Trophoblast cell (in vitro differentiated cells and primary cell): ENCODE measurements around the gene TBCCD1.
"Not testable (repeated sequence)": the region's sequence is repeated elsewhere in the genome, so short reads cannot be mapped to it uniquely, and the experiment has no call there.

Experiments used
- DNase-seq, 2 donors: peaks; one replicate each; pipeline ENCODE4 v3.0.0-alpha.2; 2016
- H2AFZ ChIP-seq: 2 replicates; pipeline ENCODE4 v1.6.1; 2013; ENCODE audit warnings: low read length, moderate library complexity, mild to moderate bottlenecking; ENCODE audit not compliant: insufficient read depth, poor library complexity
- H2AK5ac ChIP-seq: 2 replicates; pipeline ENCODE4 v1.6.1; 2013; ENCODE audit warnings: mild to moderate bottlenecking, low read length
- H2BK120ac ChIP-seq: 2 replicates; pipeline ENCODE4 v1.6.1; 2013; ENCODE audit warnings: low read length, mild to moderate bottlenecking, moderate library complexity; ENCODE audit not compliant: insufficient read depth, poor library complexity
- H2BK12ac ChIP-seq: 2 replicates; pipeline ENCODE4 v1.6.1; 2013; ENCODE audit warnings: mild to moderate bottlenecking, low read length, moderate library complexity
- H2BK5ac ChIP-seq: 2 replicates; pipeline ENCODE4 v1.6.1; 2013; ENCODE audit warnings: low read length, low read depth, moderate library complexity, mild to moderate bottlenecking; ENCODE audit not compliant: poor library complexity
- H3K14ac ChIP-seq: 2 replicates; pipeline ENCODE4 v1.6.1; 2013; ENCODE audit warnings: mild to moderate bottlenecking, low read length
- H3K18ac ChIP-seq: 2 replicates; pipeline ENCODE4 v1.6.1; 2013; ENCODE audit warnings: mild to moderate bottlenecking, low read length
- H3K23ac ChIP-seq: 2 replicates; pipeline ENCODE4 v1.6.1; 2013; ENCODE audit warnings: low read length
- H3K27ac ChIP-seq: 2 replicates; pipeline ENCODE4 v1.5.1; 2013; ENCODE audit warnings: low read depth, mild to moderate bottlenecking, inconsistent platforms, low read length, moderate library complexity
- H3K27me3 ChIP-seq: 2 replicates; pipeline ENCODE4 v1.6.1; 2013; ENCODE audit warnings: inconsistent platforms, mild to moderate bottlenecking, low read length, moderate library complexity; ENCODE audit not compliant: insufficient read depth
- H3K36me3 ChIP-seq, 2 experiments: 1 replicate in 1 of 2; 2 replicates in 1 of 2; pipeline ENCODE4 v1.6.1; 2013; ENCODE audit warnings: low read length in 2 of 2, mild to moderate bottlenecking in 2 of 2, moderate library complexity in 1 of 2; ENCODE audit not compliant: insufficient read depth in 2 of 2, control insufficient read depth in 1 of 2
- H3K4ac ChIP-seq: 2 replicates; pipeline ENCODE4 v1.6.1; 2013; ENCODE audit warnings: low read depth, mild to moderate bottlenecking, low read length, moderate library complexity
- H3K4me1 ChIP-seq, 2 experiments: 1 replicate in 1 of 2; 2 replicates in 1 of 2; pipeline ENCODE4 v1.6.1; 2013; ENCODE audit warnings: low read length in 2 of 2, mild to moderate bottlenecking in 2 of 2, moderate library complexity in 1 of 2; ENCODE audit not compliant: insufficient read depth in 2 of 2, control insufficient read depth in 1 of 2
- H3K4me2 ChIP-seq: 2 replicates; pipeline ENCODE4 v1.6.1; 2013; ENCODE audit warnings: inconsistent platforms, mild to moderate bottlenecking, low read length, moderate library complexity
- H3K4me3 ChIP-seq: 2 replicates; pipeline ENCODE4 v1.5.1; 2013; ENCODE audit warnings: mild to moderate bottlenecking, low read depth, low read length, inconsistent platforms
- H3K79me1 ChIP-seq: one replicate; pipeline ENCODE4 v1.6.1; 2013; ENCODE audit warnings: low read length
- H3K79me2 ChIP-seq: 2 replicates; pipeline ENCODE4 v1.6.1; 2013; ENCODE audit warnings: low read length, mild to moderate bottlenecking; ENCODE audit not compliant: control insufficient read depth, insufficient read depth, poor library complexity
- H3K9ac ChIP-seq: 2 replicates; pipeline ENCODE4 v1.6.1; 2013; ENCODE audit warnings: mild to moderate bottlenecking, low read length
- H3K9me3 ChIP-seq: 2 replicates; pipeline ENCODE4 v1.6.1; 2013; ENCODE audit warnings: low read depth, mild to moderate bottlenecking, control low read depth, inconsistent platforms, low read length; ENCODE audit not compliant: insufficient read depth
- H4K12ac ChIP-seq: 2 replicates; pipeline ENCODE4 v1.6.1; 2013; ENCODE audit warnings: low read depth, mild to moderate bottlenecking, low read length, moderate library complexity
- H4K8ac ChIP-seq: 2 replicates; pipeline ENCODE4 v1.6.1; 2013; ENCODE audit warnings: low read depth, mild to moderate bottlenecking, low read length, moderate library complexity
- H4K91ac ChIP-seq: one replicate; pipeline ENCODE4 v1.6.1; 2013; ENCODE audit warnings: low read depth, mild to moderate bottlenecking, low read length, moderate library complexity
- WGBS: extraction: QIAGEN DNeasy Blood & Tissue Kit; methylation state at CpG from one replicate; pipeline ENCODE4 v1.1.7; 2013; ENCODE audit warnings: missing lambda C conversion rate; ENCODE audit not compliant: insufficient read length, insufficient coverage; ENCODE audit errors: extremely low coverage; 5-methylcytosine and 5-hydroxymethylcytosine counted together

TBCCD1 gene

GRCh38 chr3:186502138-186502948 lies 64.8 kb downstream of the TBCCD1 start:
- no peak overlapping the region for H2AK5ac ChIP-seq
- no peak overlapping the region for H3K4me3 ChIP-seq
- no peaks in the 10 kb centered on the region for H3K79me1 ChIP-seq
- H3K9ac ChIP-seq = no peak overlapping the region
- H4K12ac ChIP-seq = no peak overlapping the region
- no peak overlapping the region for H2BK5ac ChIP-seq
- H3K4me2 ChIP-seq = no peak overlapping the region
- no peaks in the 10 kb centered on the region for H3K4me1 ChIP-seq
- H3K27me3 ChIP-seq = no peaks in the 10 kb centered on the region
- H3K9me3 ChIP-seq = no peaks in the 10 kb centered on the region
- no peaks in the 10 kb centered on the region for H3K36me3 ChIP-seq
- H3K27ac ChIP-seq = no peak overlapping the region
- no peaks in the 10 kb centered on the region for H3K79me2 ChIP-seq
- H3K14ac ChIP-seq = no peak overlapping the region
- no peak overlapping the region for H3K23ac ChIP-seq
- no peak overlapping the region for H2BK12ac ChIP-seq
- no peak overlapping the region for H3K4ac ChIP-seq
- DNase-seq = no peak
- no peak overlapping the region for H4K91ac ChIP-seq
- H2AFZ ChIP-seq = no peak overlapping the region
- H2BK120ac ChIP-seq = no peak overlapping the region
- H4K8ac ChIP-seq = no peak overlapping the region
- no CpG with 5 or more reads among the region's 5 CpGs for WGBS
- no peak overlapping the region for H3K18ac ChIP-seq

GRCh38 chr3:186499949-186500348 lies 67.2 kb downstream of the TBCCD1 start:
- H2BK120ac ChIP-seq, H3K9ac ChIP-seq, H3K9me3 ChIP-seq, H2BK12ac ChIP-seq, H4K91ac ChIP-seq, H3K27me3 ChIP-seq, H3K4me3 ChIP-seq, H3K79me2 ChIP-seq, H3K79me1 ChIP-seq, H4K8ac ChIP-seq, H3K18ac ChIP-seq, H2AK5ac ChIP-seq, H3K27ac ChIP-seq, DNase-seq, H3K36me3 ChIP-seq, H3K23ac ChIP-seq, H2BK5ac ChIP-seq, H3K4me2 ChIP-seq, H3K4me1 ChIP-seq, H3K14ac ChIP-seq, H3K4ac ChIP-seq, H2AFZ ChIP-seq, H4K12ac ChIP-seq: not testable (repeated sequence)
- WGBS = no CpG with 5 or more reads among the region's 3 CpGs

GRCh38 chr3:186498022-186498421 lies 69.1 kb downstream of the TBCCD1 start:
- no CpG with 5 or more reads among the region's 2 CpGs for WGBS
- H3K4me2 ChIP-seq = not testable (repeated sequence)

DNA sequence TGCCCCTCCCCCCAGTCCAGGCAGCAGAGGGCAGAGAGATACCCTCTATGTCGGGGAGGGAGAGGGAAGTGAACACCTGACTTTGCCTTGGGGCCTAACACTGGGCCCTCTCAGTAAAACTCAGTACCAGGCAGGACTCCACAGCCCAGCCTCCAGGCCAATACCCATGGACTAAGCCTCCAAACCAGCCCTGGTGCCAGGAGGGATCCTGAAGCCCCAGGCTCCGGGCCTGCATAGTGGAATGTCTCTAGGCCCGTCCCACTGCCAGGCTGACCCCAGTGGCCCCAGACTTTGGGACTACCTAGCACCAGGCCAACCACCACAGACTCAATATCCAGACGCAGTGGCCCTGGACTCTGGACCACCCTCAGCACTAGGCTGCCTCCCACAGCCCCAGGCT lies 69.5 kb downstream of the TBCCD1 start:
- WGBS = no CpG with 5 or more reads among the region's 4 CpGs
- no peak overlapping the region for H3K14ac ChIP-seq
- no peak overlapping the region for H3K9ac ChIP-seq
- no peaks in the 10 kb centered on the region for H3K27me3 ChIP-seq
- no peak overlapping the region for H4K12ac ChIP-seq
- no peak overlapping the region for H4K8ac ChIP-seq
- no peak overlapping the region for H2BK120ac ChIP-seq
- no peaks in the 10 kb centered on the region for H3K36me3 ChIP-seq
- no peak overlapping the region for H2BK5ac ChIP-seq
- H4K91ac ChIP-seq = no peak overlapping the region
- no peak for DNase-seq
- H3K9me3 ChIP-seq = peaks cover 2% of the 10 kb centered on the region
- no peak overlapping the region for H3K4me3 ChIP-seq
- no peak overlapping the region for H3K27ac ChIP-seq
- no peak overlapping the region for H2AK5ac ChIP-seq
- no peak overlapping the region for H3K18ac ChIP-seq
- H3K79me2 ChIP-seq = no peaks in the 10 kb centered on the region
- no peak overlapping the region for H3K4me2 ChIP-seq
- no peaks in the 10 kb centered on the region for H3K4me1 ChIP-seq
- H2AFZ ChIP-seq = no peak overlapping the region
- no peaks in the 10 kb centered on the region for H3K79me1 ChIP-seq
- no peak overlapping the region for H3K23ac ChIP-seq
- H2BK12ac ChIP-seq = no peak overlapping the region
- H3K4ac ChIP-seq = no peak overlapping the region

More at GRCh38 chr3:186498022-186498421, 69.1 kb downstream of the TBCCD1 start:
- H3K27me3 ChIP-seq, H3K36me3 ChIP-seq, H2BK5ac ChIP-seq, H3K79me2 ChIP-seq, H2AK5ac ChIP-seq, H3K9ac ChIP-seq, H4K12ac ChIP-seq, H3K27ac ChIP-seq, H3K14ac ChIP-seq, H3K23ac ChIP-seq, H4K91ac ChIP-seq, H3K9me3 ChIP-seq, H2BK12ac ChIP-seq, H3K79me1 ChIP-seq, DNase-seq, H2AFZ ChIP-seq, H3K4ac ChIP-seq, H3K4me1 ChIP-seq, H4K8ac ChIP-seq, H2BK120ac ChIP-seq, H3K18ac ChIP-seq, H3K4me3 ChIP-seq: not testable (repeated sequence)
